T-helper 1 cell (primary cell): Measurements from ENCODE around the gene CCDC116.
A peak's percentile ranks its signal among the peaks of the same experiment; 100 is the strongest.
"Not testable (repeated sequence)": the region's sequence is repeated elsewhere in the genome, so short reads cannot be mapped to it uniquely, and the experiment has no call there.

Experiments
- DNase-seq, 5 donors: peaks; one replicate each; pipeline ENCODE4 v3.0.0-alpha.2; 2012 to 2020

CCDC116 gene

DNA sequence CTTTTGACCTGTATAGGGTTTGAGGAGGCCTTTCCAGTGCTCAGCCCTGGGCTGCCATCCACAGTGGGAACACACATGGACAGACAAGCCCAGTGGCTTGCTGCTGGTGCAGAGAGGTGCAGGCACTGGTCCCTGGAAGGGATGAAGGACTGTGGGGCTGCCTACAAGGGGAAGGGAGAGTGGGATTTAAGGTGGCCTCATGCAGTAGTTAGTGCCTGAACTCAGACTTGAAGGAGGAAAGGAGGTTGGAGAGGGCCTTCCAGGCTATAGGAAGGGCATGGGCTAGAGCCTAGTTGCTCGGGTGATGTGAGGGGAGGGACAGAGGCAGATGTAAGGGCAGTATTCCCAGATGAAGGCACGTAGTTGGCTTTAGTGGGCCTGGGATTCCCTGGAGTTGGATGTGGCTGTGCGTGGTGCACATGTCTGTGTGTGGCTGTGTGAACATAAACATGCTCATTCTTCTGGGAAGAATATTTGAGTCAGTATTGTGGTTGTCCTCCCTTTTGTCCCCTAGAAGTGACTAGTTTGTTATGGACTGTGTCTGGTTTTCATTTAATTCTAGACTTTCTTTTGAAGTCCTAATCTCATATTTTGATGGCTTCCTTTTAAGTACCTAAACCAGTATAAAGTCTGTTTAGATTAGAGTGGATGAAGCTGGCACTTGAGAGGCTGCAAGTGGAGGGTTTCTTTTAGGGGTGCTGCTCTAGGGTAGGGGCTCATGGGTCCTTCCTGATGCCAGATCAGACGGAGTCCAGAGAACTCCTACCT is 21.2 kb upstream of the CCDC116 start:
- no peak for DNase-seq

DNA sequence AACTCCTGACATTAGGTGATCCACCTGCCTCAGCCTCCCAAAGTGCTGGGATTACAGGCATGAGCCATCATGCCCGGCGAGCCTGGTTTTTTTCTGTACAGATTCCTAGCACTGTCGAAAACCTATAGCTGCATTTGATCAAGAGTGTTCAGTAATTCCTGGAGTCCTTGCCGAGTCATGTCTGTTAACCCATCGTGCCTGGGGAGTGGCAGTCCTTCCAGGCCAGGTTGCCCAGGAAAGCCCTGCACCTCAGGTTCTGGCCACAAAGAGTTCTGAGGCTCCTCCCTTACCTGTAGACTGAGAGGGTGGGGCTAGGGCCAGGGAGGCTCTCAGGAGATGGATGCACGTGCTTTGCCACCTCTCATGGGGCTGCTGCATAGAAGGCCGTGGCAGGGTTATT is 19.7 kb upstream of the CCDC116 start:
- DNase-seq, result no peak

DNA sequence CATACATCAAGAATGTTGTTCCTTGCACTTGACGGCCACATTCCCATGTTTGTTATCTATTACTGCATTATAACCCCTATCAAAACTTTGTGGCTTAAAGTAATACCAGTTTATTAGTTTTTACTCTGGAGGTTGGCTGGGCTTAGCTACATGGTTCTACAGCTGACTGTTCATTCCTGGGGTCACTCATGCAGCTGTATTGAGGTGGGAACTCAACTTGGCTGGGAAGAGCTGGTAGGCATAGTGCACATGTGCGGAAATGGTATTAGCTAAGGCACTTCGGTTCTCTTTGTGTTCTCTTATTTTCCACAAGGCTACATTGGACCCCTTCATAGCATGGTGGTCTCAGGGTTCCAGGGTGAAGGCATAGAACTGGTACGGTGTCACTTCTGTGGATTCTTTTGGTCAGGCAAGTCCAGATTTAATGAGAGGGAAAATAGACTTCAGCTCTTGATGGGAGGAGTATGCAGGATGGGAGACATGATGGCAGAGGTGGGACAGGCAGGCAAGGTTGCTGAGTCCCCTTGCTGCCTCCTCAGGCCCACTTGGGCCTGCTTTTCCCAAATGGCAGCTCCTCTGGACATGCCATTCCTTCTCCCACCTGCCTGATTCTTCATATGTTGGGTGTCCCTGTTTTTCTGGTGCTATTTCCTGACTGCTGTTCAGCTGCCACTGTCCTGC is 18.9 kb upstream of the CCDC116 start:
- DNase-seq, result no peak

DNA sequence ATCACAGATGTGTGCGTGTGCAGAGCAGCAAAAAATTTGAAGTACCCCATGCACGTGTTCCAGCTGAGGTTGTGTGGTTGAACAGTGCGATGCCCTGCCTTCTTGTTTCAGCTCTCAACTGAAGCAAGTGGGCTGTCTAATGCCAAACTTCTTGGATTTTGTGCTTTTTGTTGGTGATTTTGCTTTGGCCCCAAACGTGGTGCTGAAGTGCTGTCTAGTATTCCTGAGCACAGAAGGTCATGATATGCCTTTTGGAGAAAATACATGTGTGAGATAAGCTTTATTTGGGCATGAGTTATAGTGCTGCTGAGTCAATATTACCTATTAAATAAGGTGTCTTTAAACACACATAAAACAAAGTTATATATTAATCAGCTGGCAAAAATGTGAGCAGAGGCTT is 16.8 kb upstream of the CCDC116 start:
- DNase-seq, result no peak

DNA sequence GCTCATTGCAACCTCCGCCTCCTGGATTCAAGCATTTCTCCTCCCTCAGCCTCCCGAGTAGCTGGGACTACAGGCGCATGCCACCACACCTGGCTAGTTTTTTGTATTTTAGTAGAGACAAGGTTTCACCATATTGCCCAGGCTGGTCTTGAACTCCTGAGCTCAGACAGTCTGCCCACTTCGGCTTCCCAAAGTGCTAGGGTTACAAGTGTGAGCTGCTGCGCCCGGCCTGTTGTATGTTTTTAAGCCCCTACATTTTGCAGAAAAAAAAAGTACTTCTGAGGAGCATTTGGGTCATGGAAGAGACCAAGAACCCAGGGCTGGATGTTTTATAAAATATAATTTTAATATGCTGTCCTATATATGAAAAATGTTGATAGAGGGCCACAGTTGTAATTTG is 15.2 kb upstream of the CCDC116 start:
- not testable (repeated sequence) for DNase-seq

DNA sequence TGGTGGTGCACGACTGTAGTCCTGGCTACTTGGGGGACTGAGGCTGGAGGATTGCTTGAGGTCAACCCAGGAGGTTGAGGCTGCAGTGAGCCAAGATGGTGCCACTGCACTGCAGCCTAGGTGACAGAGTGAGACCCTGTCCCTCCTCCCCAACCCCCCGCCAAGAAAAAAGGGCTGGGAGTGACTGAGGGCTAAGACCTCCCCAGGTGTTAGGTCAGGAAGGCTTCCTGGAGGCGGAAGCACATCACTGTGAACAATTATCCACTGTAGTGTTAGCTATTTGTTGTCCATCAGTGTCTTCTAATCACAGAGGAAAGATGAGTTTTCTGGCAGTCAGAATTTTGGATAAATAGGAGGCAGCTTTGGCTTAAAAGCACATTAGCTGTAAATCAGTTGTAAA is 11.5 kb upstream of the CCDC116 start:
- DNase-seq, result no peak

DNA sequence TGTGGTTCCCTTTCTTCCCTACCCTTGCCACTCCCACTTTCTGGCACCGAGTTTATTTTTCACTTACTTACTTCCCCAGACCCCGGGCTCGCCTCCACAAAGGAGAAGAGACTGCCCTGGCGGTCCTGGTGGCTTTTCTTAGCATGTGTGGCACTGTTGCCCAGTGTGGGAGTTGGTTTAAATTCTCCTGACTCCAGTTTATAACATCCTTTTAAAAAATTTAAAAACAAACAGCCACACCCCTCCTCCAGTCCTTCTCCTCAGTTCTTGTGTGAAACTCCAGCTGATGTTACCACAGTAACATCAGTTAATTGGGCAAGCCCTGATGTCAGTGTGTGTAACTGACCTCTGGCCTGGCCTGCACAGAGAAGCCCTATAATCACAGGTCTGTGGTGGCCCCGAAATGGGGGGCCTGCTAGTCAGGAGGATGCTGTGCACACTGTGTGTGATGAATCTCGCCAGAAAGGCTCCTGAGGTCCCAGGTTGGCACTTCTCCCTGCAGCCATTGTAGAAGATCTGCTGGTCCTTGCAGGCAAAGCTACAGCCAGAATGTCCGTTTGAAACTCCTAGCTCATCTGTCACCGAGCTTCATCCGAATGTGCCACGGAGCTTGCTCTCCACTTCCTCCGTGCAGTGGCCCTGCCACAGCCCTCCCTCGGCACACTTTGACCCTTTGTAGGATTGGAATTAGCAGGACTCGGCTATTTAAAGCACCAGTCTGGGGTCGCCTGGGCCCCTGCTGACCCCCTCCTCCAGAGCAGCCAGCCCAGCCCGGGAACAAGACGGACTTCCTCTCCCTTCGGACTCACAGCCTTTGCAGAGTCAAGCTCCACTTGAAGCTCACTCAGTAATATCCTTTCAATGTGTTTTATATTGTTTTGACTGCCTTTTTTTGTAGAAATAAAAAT is 10.3 kb upstream of the CCDC116 start:
- DNase-seq, result no peak

DNA sequence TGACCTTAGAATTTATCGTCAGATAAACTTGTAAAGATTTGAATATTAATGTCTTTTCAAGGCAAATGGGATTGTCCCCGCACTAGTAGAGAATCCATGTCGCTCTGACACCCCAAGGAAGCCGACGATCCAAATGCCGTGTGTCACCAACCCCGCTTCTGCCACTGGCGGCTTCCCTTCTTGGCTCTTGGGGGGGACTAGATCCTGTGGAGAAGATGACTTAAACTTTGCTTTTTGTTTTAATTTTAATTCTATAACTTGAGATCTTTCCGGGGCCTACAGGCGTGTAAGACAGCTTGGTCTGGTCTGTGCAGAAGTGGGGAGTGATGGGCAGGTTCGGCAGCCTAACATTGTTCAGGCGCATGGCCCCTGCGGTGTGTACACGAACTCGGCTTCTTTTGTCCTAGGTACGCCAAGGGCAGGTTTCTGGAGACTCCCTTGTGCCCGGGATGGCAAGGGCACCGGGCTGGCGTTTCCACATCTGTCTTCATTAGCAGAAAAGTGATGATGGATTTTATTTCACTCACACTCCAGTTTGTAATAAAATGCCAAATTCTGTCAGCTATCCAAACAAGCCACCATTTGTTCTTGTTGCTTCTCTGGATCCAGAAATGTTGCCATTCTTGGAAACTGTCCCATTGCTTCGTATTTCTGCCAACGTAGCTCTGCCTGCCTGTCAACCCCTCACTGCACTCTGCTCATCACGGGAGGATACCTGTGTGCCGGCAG is 9.5 kb upstream of the CCDC116 start:
- no peak for DNase-seq

DNA sequence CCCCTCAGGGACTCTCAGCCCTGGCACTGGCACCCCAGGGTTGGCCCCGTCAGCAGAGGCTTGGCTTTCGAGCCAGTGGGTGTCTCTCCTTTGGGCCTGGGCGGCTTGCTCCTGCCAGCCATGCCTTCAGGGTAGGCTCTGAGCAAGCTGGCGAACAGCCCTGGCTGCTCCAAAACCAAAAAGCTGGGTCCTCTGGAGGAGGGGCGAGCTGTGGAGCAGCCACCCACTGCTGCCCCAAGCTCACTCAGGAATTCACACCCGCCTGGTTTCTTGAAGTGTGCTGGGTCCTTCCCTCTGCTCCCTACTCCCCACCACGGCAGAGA is 9.0 kb upstream of the CCDC116 start:
- no peak for DNase-seq

DNA sequence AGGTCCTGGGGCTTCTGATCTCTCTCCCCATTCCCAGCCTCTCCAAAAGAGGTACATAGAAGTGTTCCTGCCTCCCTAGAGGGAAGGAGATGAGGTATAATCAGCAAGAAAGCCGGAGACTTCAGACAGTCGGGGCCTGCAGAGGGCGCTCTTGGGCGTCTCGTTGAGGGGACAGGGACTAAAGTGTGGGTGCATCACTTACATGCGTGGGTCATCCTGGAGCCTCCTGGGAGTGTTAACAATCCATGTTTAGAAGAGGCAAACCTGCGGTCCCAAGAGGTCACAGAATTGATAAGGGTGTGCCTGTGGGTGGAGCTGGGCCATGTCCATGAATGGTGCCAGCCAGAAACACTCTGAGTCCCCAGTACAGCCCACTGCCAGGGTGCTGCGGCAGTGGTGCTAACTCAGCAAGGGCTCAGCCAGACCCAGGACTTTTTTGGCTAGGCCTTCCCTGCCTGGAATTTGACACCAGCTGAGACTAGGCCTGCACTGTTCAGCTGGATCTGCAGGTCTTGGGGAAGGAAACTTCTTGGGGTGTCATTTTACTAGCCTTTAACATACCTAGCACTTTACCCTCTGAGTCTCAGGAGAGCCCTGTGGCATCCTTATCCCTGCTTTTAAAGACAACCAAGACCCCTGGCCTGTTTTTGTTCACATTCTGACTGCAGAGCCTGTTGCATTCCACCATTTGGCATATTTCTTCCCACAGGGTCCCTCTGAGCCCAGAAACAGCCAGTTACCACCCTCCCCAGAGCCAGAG is 8.3 kb upstream of the CCDC116 start:
- DNase-seq, result peak in 2 of 5 donors; percentile 17 to 25

DNA sequence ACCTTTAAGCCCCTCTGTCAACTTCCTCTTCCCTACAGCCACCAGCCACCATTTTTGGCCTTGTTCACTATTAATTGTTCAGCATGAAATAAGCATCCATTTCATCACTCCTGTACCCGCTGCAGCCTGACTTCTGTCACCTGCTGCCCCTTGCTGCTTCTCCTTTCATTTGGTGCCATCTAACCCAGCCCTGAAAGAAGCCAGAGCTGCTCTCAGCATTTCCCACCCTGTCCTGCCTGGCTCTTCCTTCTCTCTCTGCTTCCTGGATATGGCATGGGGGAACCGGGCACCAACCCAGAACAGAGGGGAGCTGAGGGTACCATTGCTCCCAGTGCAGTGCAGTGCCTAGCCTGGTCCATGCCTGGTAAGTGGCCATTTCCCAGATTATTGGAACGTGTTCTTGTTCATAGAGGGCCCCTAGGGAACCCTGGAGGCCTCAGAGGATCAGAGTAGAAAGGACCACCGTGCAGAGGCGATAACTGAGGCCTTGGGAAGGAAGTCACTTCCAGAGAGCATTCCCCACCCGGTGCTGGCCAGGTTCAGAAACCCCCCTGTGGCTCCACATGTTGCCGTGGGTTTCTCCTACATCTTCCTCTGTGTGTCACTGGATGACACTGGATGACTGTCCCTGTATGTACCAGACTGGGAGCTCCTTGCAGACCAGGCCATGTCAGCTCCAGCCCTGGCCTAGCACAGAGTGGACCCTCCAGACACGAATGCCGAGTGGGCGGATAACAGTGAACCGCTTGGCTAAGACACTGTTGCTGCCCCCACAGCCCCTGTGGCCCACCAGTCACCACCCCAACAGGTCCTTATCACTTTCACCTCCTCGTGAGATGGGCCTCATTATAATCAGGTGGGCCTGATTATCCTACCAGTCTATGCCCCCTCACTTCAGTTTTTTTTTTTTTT is 7.4 kb upstream of the CCDC116 start:
- DNase-seq, result no peak

DNA sequence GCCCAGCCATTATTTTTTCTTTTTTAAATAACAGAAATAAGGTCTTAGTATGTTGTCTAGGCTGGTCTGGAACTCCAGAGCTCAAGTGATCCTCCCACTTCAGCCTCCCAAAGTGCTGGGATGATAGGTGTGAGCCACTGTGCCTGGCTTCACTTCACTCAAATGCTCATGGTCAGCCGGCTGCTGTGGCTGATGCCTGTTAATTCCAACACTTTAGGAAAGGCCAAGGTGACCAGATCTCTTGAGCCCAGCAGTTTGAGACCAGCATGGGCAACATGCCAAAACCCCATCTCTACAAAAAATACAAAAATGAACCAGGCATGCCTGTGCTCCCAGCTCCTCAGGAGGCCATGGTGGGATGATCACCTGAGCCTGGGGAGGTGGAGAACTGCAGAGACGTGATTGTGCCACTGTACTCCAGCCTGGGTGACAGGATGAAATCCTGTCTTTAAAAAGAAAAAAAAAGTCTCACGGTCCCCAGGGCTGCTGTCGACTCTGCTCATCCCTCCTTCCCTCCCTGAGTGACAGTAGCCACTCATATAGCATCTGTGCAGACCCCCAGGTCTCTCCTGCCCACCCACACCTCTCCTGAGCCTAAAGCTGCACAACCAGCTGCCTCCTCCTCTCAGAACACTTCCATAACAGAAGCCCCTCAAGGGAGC is 6.4 kb upstream of the CCDC116 start:
- DNase-seq, result no peak

DNA sequence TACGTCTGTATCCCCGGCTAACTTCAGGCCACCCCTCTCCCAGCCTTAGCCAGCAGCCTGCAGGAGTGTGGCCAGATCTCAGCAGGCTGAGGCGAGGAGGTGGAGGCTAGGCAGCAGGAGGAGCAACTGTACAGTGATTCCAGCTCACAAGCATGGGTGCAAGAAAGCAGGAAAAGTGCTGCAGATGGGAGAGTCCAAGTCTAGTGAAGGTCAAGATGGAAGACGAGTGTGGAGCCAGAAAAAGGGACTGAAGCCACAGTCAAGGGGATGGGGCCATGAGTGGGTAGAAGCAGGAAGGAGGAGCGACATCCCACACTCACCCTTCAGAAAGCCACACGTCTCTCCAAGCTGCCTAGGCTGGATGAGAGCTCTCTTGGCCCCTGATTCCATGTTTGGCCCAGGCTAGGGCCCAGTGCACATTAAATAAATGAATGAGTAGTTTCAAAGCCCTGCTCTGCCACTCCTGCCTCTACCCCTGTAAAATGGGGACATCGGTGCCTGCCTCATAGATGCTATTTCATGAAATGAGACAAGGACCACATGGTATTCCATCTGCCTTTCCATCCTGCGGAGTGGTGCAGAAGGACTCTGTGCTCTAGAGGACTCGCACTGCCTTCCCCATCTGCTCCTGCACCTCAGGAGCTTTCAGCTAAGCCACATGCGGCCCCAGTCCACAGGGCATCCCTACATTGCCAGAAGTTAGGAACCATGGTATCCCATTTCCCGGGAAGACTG is 5.7 kb upstream of the CCDC116 start:
- DNase-seq, result no peak

DNA sequence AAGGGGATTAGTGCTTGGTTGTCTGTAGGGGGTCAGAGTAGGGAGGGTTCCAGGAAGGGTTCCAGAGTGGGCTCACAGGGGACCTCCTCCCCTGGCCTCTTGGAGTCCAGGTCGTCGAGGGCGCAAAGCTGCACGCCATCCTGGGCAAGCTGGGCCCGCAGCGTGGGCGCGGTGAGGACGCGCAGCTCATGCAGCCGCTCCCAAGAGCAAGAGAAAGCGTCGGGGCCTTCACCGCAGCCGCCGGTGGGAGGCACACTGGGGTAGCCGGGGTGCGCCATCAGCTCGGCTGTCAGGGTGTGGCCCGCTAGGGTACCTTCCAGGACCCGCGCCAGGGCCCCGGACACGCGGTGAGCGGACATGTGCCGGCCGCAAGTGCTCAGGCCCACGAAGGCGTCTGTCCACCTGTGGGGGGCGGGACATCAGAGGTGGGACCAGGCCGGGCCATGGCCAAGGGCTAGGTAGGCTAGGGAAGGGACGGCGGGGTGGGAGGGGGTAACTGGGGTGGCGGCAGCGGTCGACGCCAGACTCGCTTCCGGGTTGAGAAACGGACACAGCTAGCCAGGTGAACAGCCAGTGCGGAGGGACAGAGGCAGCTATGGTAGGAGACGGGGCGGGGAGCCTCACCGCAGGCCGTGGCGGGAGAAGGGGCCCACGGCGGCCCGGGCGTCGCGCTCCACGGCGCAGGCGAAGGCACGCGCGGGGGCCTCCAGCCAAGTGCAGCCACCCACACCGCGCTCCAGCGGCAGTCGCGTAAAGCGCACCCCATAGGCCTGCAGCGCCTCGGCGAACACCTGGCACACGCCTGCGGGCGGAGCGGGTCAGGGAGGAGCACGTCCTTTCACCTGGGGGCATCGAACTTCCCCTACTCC is 3.9 kb upstream of the CCDC116 start:
- DNase-seq, result no peak

DNA sequence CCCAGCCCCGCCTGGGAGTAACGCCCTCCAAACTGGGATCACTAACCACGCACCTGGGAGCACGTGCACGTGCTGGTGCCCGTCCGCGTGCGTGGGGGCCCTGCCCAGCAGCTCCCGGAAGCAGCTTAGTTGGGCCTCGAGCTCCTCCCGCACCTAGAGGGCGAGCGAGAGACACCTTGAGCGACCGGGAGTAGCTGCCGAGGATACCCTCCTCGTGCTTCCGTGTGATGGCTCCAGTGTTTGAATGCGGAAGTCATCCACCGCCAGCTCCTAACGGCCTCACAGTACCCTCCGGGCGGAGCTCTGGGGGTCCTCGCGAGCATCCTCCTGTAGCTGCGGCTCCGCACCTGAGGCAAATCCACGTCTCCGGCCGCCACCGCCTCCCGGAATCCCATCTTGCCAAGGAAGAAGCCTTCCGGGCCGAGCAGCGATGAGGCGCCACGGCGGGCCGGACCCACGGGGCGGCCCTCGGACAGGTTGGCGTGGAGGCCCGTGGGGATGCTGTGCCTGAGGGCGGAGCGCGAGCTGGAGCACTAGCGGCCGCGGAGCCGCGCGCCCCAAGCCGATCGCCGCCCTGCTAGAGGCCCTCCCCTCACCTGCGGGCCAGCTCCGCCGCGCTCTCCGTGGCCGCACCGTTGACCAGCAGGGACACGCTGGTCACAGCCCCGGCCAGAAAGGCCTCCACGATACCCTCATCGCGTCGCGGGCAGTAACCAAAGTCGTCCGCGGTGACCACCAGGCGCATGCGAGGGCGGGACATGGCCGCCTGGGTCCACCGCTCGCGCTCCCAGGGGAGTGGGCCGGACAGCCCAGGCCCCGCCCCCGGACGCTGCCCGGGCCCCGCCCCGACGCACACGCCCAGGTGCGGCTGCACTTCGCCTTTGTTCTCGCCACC is 3.1 kb upstream of the CCDC116 start, which contains the start of gene YDJC:
YDJC (minus strand) TSS at position 768 of the 895 bp plus-strand sequence; CDS start at position 760, 8 bp downstream.
- DNase-seq, result peak; percentile 90 to 94 (median 93)

DNA sequence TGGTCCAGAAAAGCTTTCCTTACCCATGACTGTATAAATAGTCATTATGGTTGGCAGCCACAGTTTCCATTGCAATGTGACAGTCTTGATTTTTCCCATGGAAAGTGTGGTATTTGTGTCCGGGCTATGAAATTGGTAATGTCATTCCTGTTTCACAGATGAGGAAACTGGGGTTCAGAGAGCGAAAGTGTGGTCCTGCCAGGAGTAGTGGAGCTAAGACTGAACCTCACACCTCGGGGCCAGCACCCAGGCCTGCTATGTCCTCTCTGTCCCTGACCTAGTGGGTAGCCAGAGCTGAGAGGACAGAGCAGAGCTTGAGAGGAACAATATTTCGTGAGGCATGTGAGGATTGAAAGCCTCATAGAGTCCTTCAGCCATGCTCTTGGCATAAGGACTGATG is 1.5 kb upstream of the CCDC116 start:
- DNase-seq, result no peak

DNA sequence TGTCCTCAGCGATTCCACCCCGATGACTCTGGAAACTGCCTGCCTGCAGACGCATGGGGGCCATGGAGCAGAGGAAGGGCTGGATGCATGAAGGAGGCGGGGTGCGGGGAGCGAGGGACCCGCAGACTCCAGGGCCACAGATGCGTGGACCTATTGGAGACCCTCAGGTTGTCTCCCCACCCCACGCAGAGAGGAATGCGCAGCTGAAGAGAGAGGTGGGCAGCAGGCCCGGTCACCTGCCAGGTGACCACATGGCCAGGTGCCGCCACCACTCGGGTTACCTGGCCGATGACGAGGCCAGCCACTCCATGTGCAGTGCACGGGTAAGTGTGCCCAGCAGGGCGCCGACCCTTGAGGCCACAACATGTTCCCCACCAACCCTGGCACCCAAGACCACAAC is 371 bp downstream of the CCDC116 start:
- DNase-seq, result no peak
